OCI-M2 (cell line): ENCODE data around the gene CXCR2.
"Not testable (repeated sequence)": the region's sequence is repeated elsewhere in the genome, so short reads cannot be mapped to it uniquely, and the experiment has no call there.

Source experiments
- DNase-seq: peaks from one replicate; lab custom pipeline; 2025; ENCODE audit not compliant: unreplicated experiment; lab: John Stamatoyannopoulos, UW

The CXCR2 gene

GRCh38 chr2:218129458-218130135, 3.8 kb downstream of the CXCR2 start:
- no peak for DNase-seq

- no peak for DNase-seq
Measured at GRCh38 chr2:218130377-218130776, 4.5 kb downstream of the CXCR2 start.

GRCh38 chr2:218130822-218131221, 5.0 kb downstream of the CXCR2 start:
- DNase-seq = no peak

GRCh38 chr2:218137514-218137913, 11.7 kb downstream of the CXCR2 start:
- DNase-seq = no peak

GRCh38 chr2:218138047-218138446, 12.2 kb downstream of the CXCR2 start:
- DNase-seq = no peak

GRCh38 chr2:218145124-218145523, 19.3 kb downstream of the CXCR2 start:
- no peak for DNase-seq

- DNase-seq = no peak
Measured at GRCh38 chr2:218146056-218146455, 20.2 kb downstream of the CXCR2 start.

GRCh38 chr2:218149098-218149497, 23.3 kb downstream of the CXCR2 start:
- DNase-seq = no peak

GRCh38 chr2:218149848-218150440, 24.1 kb downstream of the CXCR2 start:
- DNase-seq = no peak

GRCh38 chr2:218152172-218152571, 26.3 kb downstream of the CXCR2 start:
- no peak for DNase-seq

GRCh38 chr2:218152777-218153176, 26.9 kb downstream of the CXCR2 start:
- DNase-seq = no peak

GRCh38 chr2:218155953-218156479, 30.2 kb downstream of the CXCR2 start:
- no peak for DNase-seq

GRCh38 chr2:218161644-218162043, 35.8 kb downstream of the CXCR2 start:
- DNase-seq = no peak

- DNase-seq = no peak
Measured at GRCh38 chr2:218162814-218163213, 37.0 kb downstream of the CXCR2 start.

GRCh38 chr2:218166791-218167190, 41.0 kb downstream of the CXCR2 start, which contains the start of gene CXCR1:
CXCR1 (minus strand) TSS chr2:218166962; CDS start chr2:218165211, 1,751 bp downstream.
- no peak for DNase-seq

GRCh38 chr2:218168016-218168415, 42.2 kb downstream of the CXCR2 start:
- no peak for DNase-seq

GRCh38 chr2:218168635-218169462, 43.0 kb downstream of the CXCR2 start:
- peak; percentile 14 for DNase-seq

GRCh38 chr2:218169757-218170546, 44.1 kb downstream of the CXCR2 start:
- DNase-seq = no peak

GRCh38 chr2:218171744-218172143, 45.9 kb downstream of the CXCR2 start:
- DNase-seq = not testable (repeated sequence)

GRCh38 chr2:218172845-218173244, 47.0 kb downstream of the CXCR2 start:
- DNase-seq = no peak

GRCh38 chr2:218179782-218180181, 54.0 kb downstream of the CXCR2 start:
- no peak for DNase-seq
